Measurements from ENCODE around the gene HARS1. TPM values are rescaled to one million over a fixed set of nuclear protein-coding genes. Genes with fewer than 3 reads are reported as not detected.

Gene HARS1
- total and polyA plus RNA-seq, 10 of the 15 experiments (the other 5 are each of a cell fraction or from before 2014, with no cell fraction given), result 12.0 to 93.8 (median 76.9) TPM

DNA sequence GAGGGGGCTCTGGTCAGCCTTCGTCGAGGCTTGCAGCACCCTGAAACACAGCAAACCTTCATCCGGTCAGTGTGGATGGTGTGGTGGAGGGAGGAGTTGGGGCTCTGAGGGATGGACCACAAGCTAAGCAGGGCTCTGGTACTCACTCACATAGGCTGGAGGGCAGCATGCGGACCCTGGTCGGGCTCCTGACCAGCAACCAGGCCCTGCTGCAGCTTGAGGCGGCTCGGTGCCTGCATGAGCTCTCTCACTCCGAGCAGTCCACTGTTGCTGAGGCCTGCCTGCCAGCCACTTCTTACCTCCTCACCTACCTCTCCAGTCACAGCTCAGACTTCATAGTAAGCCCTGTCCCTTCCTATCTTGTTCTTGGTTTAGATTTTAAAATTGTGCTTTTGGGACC lies 49.5 kb downstream of the HARS1 start:
- Histone ChIP-seq H3K79me2 (ENCODE audit: control insufficient read depth, insufficient read depth, low read length) (peaks cover 17% of the 10 kb centered on the region), H3K4me3 (no peak overlapping the region), H3K4me2 (ENCODE audit: control insufficient read depth, insufficient read depth) (no peak overlapping the region), H2AFZ (ENCODE audit: control insufficient read depth, low read depth, low read length) (no peak overlapping the region), H3K27ac (ENCODE audit: control insufficient read depth, insufficient read depth) (no peak overlapping the region), H3K9ac (ENCODE audit: control insufficient read depth, insufficient read depth, low read length) (no peak overlapping the region), H3K4me1 (ENCODE audit: control insufficient read depth, insufficient read depth, low read length) (peaks cover 4% of the 10 kb centered on the region), H4K20me1 (ENCODE audit: control insufficient read depth, insufficient read depth) (no peaks in the 10 kb centered on the region), H3K27me3 (replicated peaks in 1 of 2; ENCODE audit: control insufficient read depth in 2 of 2, insufficient read depth in 2 of 2, low read length in 1 of 2) (no peaks in the 10 kb centered on the region), H3K9me3 (replicated peaks; ENCODE audit: control insufficient read depth, insufficient read depth, low read length) (no peaks in the 10 kb centered on the region), H3K36me3 (ENCODE audit: control insufficient read depth in 2 of 2, insufficient read depth in 2 of 2, low read length in 1 of 2) (peaks cover 0 to 11% of the 10 kb centered on the region in 2 experiments; a peak in 2 of 4 replicates)
- ChIA-PET POLR2A (interaction anchor here (0.6 kb wide), 1 partner anchor 217 kb away, joined by 5 read pairs; no protein-coding TSS in a partner anchor), SMC1A (ENCODE audit: uncharacterized antibody, unreplicated experiment) (no interaction called here), RAD21 (ENCODE audit: unreplicated experiment) (no interaction called here), CTCF (interaction anchor here (1.0 to 1.4 kb wide), 2 partner anchors 24 to 77 kb away, joined by 3 to 4 read pairs; no protein-coding TSS in a partner anchor)
- intact Hi-C loops (cut with micrococcal nuclease; ENCODE audit: unreplicated experiment), result no loop called here
- in situ Hi-C loops (cut with MboI), result no loop called here
- 95% methylated on average over 8 of the region's 8 CpGs for WGBS (ENCODE audit: insufficient coverage, insufficient replicate concordance, low lambda C conversion rate, missing lambda C conversion rate)
- ATAC-seq (no peak), FAIRE-seq (no peak), DNase-seq (ENCODE audit: low read depth, low spot score) (no peak)
- no peak for TF ChIP-seq KLF5 (IDR thresholded peaks at IDR 0.05; ENCODE audit: partially characterized antibody)
- no peak for TF ChIP-seq RAD21 (IDR thresholded peaks at IDR 0.05; ENCODE audit: insufficient read depth, low read depth, low read length)
- TF ChIP-seq IRF4 (IDR thresholded peaks at IDR 0.05; ENCODE audit: low read depth, low read length), result no peak
- TF ChIP-seq, protein P1, sequence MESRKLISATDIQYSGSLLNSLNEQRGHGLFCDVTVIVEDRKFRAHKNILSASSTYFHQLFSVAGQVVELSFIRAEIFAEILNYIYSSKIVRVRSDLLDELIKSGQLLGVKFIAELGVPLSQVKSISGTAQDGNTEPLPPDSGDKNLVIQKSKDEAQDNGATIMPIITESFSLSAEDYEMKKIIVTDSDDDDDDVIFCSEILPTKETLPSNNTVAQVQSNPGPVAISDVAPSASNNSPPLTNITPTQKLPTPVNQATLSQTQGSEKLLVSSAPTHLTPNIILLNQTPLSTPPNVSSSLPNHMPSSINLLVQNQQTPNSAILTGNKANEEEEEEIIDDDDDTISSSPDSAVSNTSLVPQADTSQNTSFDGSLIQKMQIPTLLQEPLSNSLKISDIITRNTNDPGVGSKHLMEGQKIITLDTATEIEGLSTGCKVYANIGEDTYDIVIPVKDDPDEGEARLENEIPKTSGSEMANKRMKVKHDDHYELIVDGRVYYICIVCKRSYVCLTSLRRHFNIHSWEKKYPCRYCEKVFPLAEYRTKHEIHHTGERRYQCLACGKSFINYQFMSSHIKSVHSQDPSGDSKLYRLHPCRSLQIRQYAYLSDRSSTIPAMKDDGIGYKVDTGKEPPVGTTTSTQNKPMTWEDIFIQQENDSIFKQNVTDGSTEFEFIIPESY (IDR thresholded peaks at IDR 0.05), result no peak
- no peak for TF ChIP-seq RB1 (IDR thresholded peaks at IDR 0.05; ENCODE audit: borderline replicate concordance)
- no peak for TF ChIP-seq TBL1XR1 (IDR thresholded peaks at IDR 0.05; ENCODE audit: low read depth, low read length)
- BruUV-seq (replicated peaks), result no TSS peak

All from GM12878 (cell line).